G401.6 (cell line): ENCODE results near the gene ABHD2.
"Not testable (repeated sequence)": the region's sequence is repeated elsewhere in the genome, so short reads cannot be mapped to it uniquely, and the experiment has no call there.

Source experiments
- FAIRE-seq: peaks from 2 replicates; lab custom pipeline; 2012; peaks lifted over from hg19 to GRCh38; lab: Jason Lieb, UNC

Gene ABHD2

GRCh38 chr15:89101302-89102193 is 13.3 kb downstream of the ABHD2 start:
- FAIRE-seq: no peak

GRCh38 chr15:89103481-89104171 is 15.4 kb downstream of the ABHD2 start:
- FAIRE-seq: no peak

- no peak for FAIRE-seq
These were observed 15.9 kb downstream of the ABHD2 start for GRCh38 chr15:89104172-89104564.

DNA sequence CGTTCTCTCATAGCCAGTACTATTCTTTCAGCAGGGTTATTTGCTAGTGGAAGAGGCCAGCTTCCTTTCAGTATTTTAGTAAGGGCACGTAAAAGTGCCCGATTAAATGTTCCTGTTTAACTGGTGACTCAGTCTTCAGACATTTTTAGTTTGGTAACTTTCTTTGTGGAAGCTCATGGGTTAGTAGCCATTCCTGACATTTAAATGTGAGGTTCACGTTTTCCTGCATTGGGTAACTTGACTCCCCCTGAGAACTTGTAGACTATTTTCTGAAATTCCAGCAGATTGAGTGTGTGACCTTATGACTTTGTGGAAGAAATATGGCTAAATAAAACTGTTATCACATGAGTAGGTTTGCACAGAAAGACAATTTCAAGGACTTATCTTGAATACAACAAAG is 16.9 kb downstream of the ABHD2 start:
- FAIRE-seq: no peak

DNA sequence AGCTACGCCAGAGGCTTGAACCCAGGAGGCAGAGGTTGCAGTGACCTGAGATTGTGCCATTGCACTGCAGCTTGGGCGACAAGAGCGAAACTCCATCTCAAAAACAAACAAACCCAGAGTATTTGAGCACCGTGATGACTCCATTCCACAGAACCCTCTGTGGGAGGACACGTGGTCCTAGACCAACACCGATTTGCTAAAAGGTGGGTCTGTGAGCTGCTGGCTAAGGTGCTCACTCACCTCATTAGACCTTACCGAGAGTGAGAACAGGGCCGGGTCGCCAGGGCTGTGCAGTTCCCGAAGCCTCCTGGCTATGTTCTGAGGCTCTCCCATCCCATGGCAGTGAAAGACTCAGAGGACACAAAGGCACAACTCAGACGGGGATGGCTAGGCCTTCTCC is 17.9 kb downstream of the ABHD2 start:
- FAIRE-seq: no peak

DNA sequence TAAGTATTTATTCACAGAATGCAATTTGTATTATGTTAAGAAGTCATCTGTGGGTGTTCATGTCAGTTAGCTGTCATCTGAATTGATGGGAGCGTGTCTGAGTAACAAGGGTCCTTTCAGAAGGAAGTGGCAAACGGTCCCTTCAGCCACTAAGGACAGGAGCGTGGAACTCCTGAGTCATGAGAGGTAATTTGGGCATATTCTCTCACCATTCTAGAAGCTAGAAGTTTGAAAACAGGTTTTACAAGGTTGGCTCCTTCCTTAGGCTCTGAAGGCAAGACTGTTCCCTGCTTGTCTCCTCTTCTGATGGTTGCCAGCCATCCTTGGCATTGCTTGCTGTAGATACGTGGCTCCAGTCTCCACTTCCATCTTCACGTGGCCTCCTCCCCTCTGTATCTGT is 19.7 kb downstream of the ABHD2 start:
- no peak for FAIRE-seq

GRCh38 chr15:89108835-89109234 is 20.6 kb downstream of the ABHD2 start:
- FAIRE-seq: no peak

DNA sequence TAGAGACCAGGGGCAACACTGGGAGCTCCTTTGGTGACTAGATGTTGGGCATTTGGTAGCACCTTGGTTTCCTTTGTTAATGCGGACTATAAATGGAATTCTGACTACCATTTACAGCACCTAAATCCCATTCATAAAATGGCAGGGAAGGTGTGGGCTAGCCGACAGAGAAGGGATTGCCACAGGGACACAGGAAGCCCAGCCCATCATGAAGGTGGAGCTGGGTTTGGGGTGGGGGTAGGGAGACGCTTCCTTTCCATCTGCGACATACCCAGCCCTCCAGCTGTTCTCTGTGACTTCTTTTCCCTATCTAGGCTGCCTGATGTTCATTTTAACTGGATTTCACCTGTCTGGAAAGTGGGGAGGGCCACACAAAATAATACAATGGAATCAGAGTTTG is 21.0 kb downstream of the ABHD2 start:
- FAIRE-seq: no peak

- FAIRE-seq: no peak
These were observed 21.8 kb downstream of the ABHD2 start for GRCh38 chr15:89110060-89110459.

DNA sequence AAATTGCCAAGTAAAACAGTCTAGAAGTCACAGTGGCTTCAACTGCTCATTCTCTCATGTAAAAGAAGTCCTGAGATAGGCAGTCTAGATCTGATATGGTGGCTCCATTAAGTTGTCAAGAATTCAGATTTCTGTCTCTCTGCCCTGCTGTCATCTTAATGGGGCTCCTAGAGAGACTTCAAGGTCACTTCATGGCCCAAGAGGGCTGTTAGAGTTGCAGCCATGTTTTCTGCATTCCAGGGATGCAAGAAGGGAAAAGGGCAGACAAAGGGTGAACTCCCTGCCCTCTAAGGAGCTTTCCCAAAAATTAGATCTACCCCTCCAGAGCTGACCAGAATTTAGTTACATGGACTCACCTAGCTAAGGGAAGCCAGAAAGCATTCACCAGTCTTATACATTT is 23.1 kb downstream of the ABHD2 start:
- no peak for FAIRE-seq

DNA sequence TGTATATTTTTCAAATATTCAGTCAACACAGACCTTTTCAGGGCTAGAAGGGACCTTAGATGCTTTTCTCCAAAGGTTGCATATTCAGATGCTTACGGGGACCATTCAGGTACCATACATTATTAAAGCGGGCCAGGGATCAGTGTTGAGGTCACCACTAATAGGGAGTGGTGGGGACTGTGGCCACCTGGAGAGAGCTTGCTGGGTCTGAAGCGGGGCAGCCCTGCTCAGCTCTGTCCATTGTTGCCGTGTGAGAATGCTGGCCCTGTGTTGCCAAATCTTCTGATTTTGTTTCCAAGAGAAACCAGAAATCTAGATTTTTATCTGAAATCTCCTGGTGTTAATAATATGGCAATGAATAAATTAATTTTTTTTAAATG is 23.7 kb downstream of the ABHD2 start:
- no peak for FAIRE-seq

- FAIRE-seq: no peak
These were observed 24.2 kb downstream of the ABHD2 start for GRCh38 chr15:89112341-89112971.

- FAIRE-seq: no peak
These were observed 25.2 kb downstream of the ABHD2 start for GRCh38 chr15:89113296-89114024.

DNA sequence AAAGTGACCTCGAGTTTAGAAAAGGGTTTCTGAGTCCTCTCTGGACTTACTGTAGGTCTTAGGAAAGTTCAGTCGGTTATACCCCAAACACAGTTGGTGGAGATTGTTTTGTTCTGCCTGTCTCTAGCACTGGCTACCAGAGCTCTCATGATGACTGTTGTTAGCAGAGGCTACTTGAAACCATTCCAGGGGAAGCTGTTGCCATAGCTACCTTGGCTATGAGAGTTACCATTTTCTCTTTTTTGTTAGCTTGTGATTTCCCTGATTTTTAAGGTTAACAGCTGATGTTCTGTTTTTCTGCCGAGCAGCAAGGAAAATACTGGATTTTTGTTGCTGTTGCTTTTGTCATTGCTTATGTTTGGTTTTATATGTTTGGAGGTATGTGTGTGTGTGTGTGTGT is 26.7 kb downstream of the ABHD2 start:
- FAIRE-seq: no peak

DNA sequence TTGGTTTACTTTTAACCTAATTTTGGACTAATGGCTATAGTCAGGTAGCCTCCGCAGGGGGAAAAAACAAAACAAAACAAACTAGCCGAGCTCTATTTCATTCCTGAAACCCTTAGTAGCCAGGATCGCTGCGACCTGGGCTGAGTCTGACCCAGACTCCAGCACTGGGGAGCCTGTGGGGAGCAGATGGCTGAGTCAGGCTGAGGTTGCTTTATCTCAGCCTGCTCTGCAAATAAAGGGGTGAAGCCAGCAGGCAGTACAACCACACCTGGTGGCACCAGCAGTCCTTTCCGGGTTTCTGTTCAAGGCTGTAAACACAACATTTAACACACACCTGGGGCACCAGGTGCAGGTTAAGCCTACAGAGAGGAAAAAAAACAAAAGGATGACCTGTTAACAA is 27.3 kb downstream of the ABHD2 start:
- FAIRE-seq: no peak

DNA sequence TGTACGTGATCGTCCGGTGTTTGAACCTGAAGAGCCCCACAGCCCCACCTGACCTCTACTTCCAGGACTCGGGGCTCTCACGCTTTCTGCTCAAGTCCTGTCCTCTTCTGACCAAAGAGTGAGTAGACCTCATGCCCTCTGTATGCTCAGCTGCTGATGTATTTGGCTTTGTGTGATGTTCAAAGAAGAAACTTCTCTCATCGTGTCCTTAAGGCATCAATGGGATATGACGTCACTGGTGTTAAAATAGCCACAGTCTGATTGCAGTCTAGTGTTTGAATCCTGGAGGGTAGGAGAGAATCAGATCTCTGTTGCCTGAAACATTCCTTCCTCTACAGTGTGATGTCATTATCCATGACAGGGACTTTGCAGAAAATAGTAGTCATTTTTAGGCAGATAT is 28.1 kb downstream of the ABHD2 start:
- FAIRE-seq: no peak

DNA sequence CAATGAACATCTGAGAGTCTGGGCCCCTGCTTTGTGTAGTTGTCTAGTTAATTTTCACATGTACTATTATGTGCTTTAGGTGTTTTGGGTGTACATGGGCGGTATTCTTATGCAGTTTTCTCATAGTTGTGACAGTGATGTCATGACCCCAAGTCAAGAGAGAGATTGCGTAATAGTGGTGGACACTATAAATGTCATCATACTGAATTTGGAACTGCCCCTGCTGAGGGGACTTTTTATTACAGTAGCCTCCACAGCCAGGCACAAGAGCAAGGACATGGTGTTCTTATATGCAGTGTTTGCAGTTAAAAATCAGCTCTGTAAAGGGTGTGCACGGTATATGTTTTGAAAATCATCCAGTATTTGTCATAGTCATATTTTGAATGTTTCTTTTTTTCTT is 29.5 kb downstream of the ABHD2 start:
- no peak for FAIRE-seq

- no peak for FAIRE-seq
These were observed 30.3 kb downstream of the ABHD2 start for GRCh38 chr15:89118481-89118989.

DNA sequence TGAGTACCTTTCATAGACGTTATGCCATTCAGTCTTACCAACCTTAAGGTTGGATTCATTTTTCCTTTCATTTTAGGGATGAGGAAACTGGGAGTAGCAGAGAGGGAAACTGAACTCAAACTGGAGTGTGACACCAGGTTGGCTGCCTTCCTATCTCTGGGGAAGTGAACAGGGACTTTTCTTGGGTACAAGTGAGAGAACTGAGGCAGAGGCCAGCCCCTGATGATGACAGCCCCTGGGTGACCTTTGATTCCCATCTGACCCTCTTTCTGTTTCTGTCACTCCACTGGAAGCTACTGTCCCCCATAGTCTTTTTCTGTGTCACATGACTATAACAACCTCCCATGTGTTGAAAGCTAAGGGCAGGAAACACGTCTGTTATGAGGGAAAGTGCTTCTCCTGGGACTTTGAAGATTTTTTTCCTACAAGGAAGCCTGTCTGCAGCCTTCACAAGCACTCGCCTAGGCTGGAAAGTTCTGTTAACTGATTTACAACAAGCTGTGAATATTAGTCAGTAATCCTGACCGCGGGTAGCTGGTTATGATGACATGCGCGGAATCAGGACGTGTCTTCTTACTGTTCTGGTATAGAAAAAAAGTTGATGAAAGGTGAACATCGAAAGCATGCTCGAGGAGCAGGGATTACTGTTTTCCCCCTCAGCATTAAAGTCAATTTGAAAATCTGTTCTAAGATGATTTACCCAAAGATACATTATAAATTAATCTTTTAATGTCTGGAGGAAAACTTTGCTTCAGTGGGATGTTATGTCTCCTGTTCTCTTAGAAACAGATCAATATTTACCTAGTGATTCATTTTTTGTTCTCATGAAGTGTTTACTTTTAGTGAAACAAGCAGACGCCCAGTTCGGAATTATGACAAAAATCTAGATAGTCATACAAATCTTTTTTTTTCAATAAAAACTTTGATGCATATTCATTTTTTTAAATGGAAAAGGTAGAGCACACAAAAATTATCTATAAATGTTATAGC is 31.5 kb downstream of the ABHD2 start:
- no peak for FAIRE-seq

- not testable (repeated sequence) for FAIRE-seq
These were observed 32.3 kb downstream of the ABHD2 start for GRCh38 chr15:89120479-89121000.

DNA sequence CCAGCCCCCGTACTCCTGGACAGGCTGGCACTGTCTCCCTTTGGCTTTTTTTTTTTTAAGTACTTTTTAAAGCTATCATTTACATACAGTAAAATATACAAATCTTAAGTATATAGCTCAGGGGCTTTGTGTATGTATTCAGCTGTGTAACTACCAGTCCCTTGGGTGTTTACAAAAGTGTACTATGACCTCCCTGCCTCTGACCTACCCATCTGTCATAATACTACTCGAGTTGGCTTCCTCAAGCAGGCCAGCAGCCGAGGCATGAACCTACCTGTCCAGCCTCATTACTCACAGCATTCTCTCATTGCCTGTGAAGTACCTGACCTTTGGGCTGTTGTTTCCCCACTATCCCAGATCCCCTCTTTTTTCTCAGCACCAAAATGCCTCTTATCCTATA is 33.2 kb downstream of the ABHD2 start:
- no peak for FAIRE-seq
